Peyer's patch (tissue), 4 donors: Measurements from ENCODE around the gene PAAF1.

Source experiments
- CTCF ChIP-seq, 6 experiments: fragments of 450-650 bp in 4 of 6; fragments of 200-600 bp in 2 of 6; sonication (generic) in 1 of 6; IDR thresholded peaks; one replicate each; pipeline ENCODE4 v1.5.1; 2017 to 2019; ENCODE audit warnings: antibody characterized with exemption in 6 of 6, mild to moderate bottlenecking in 3 of 6, moderate library complexity in 1 of 6
- POLR2A ChIP-seq, 2 donors: fragments of 450-650 bp; IDR thresholded peaks; one replicate each; pipeline ENCODE4 v1.5.1; 2017; ENCODE audit warnings: antibody characterized with exemption in 2 of 2, mild to moderate bottlenecking in 2 of 2, moderate library complexity in 2 of 2

DNA sequence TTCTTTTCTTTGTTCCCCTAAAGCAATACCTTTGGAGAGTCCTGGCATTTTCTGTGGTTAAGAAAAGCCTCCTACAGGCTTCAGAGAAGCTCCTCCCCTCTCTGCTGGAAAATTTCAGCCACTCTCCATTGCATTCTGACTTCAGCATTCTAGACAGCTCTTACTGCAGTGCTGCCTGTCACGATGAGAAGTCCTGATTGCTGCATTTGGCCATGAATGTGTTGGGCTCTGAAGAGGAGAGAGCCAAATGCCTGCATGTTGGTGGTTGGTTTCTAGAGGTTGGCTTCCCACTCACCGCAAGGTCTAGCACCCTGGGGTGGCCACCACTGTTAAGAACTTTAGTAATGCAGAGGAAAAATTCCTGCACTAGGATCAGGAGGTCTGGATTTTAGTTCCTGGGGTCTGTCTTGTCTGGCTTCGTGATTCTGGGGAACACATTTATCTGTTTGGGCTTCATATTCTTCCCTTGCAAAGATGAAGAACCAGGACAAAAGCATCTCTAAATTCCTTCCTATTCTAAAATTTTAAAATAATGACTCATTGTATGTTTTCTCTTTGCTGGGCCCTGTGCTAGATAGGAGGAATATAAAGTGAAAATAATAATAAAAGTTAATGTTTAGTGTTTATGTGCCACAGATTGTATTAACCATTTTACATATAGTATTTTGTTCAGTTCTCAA, 38.2 kb upstream of the PAAF1 start:
- TF ChIP-seq CTCF (IDR thresholded peaks at IDR 0.05) (no peak), POLR2A (IDR thresholded peaks at IDR 0.05) (no peak)
